Activated effector memory CD4-positive, alpha-beta T cell treated with anti-CD3 and anti-CD28 coated beads, Interleukin-2, amount 50 U/mL, for 16 hours (primary cell): ENCODE results near the gene LTO1.

Experiments
- DNase-seq: peaks from one replicate; pipeline ENCODE4 v3.0.0-alpha.2; 2020

The LTO1 gene

DNA sequence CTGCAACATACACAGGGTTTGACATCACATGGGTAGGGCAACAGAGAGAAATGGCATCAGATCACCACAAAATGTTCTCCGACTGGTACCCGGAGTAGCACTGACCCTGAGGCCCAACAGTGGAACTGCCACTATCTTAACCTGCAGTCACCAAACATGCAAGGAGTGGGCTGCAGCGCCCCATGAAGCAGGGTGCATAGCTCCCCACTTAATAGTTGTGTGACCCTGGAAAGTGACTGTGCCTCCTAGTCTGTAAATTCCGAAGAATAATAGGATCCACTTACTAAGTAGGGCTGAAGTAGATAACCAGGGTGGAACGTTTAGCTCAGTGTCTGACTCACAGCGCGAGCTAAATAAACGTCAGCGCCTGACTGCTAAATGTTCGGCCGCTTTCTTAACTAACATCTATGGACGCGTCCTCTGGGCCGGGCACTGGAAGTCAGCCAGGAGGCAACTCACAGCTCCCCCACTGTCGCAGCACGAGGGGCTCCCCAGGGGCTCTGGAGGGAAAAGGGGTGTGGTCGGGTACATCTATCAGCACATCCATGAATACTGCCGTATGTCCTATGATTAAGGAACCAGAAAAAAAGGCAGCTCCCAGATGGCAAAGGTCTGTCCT, 777 bp downstream of the LTO1 start:
- DNase-seq = peak; percentile 68

- no peak for DNase-seq
These were observed 3.3 kb downstream of the LTO1 start for GRCh38 chr11:69671734-69672465.

- DNase-seq = peak; percentile 87
These were observed 4.9 kb downstream of the LTO1 start for GRCh38 chr11:69670158-69670845.

DNA sequence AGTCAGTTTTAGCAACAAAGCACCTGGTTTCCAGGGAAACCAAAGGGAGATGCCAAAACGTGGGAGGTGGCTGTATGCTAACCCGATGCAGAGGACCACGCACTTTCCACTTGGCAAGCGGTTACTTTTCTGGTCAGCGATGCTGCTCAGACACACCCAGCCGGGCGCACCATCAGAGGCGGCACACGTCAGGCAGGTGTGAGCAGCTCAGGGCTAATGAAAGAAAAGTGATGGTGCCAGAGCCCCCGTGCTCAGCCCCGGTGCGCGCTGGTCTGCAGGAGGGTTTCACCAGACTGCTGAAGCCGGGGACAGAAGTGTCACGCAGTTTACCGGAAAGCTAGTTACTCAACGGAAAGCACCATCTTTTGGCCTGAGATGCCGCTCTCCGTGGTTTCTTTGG, 5.7 kb downstream of the LTO1 start:
- DNase-seq = no peak

- peak; percentile 38 for DNase-seq
These were observed 7.2 kb downstream of the LTO1 start for GRCh38 chr11:69667619-69668604.

GRCh38 chr11:69666752-69667536, 8.2 kb downstream of the LTO1 start:
- peak; percentile 56 for DNase-seq

DNA sequence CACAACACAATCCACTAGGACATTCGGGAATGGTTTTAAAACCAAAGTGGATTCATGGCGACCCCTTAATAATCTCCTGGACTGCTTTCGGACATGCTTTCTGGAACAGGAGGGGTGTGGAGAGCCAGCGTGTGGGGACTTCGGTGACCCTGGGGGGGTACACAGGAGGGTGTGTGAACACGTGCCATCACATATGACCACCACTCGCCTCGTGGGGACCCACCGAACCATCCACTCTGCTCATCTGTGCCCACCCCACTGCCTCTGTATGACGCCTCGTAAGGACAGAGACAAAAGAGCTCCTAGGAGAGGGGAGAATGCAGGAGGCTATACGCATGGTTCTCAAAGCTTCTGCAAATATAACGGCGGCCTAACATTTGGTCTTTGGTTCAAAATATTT, 8.9 kb downstream of the LTO1 start:
- peak; percentile 55 for DNase-seq

DNA sequence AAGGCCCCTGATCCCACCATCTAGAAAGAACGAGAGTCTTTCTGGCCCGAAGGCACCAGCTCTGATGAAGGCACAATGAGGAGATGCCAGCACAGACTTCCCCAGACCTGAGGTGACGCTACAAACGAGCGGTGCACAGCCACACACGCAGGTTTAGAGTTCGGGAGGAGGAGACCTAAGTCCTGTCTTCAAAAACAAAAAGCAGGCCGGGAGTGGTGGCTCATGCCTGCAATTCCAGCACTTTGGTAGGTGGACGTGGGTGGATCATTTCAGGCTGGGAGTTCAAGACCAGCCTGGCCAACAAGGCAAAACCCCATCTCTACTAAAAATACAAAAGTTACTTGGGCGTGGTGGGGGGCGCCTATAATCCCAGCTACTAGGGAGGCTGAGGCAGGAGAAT, 9.5 kb downstream of the LTO1 start:
- peak; percentile 46 for DNase-seq

DNA sequence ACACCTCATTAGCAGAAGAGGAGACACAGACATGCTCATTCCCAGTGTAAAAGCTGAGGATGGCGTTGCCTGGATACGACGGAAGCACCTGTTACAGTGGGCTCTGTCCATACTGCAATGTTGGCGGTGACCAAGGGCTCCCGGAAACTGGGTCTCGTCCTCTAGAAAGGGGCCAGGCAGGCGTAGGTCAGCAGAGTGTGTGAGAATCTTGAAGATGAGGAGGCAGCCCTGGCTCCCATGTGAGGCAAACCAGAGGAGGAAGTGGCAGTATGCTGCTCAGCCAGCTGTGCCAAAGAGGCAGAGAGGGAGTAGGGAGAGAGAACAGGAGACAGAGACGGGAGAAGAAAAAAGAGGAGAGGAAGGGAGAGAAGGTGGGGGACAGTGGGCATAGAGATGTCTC, 10.3 kb downstream of the LTO1 start:
- DNase-seq = peak; percentile 49

DNA sequence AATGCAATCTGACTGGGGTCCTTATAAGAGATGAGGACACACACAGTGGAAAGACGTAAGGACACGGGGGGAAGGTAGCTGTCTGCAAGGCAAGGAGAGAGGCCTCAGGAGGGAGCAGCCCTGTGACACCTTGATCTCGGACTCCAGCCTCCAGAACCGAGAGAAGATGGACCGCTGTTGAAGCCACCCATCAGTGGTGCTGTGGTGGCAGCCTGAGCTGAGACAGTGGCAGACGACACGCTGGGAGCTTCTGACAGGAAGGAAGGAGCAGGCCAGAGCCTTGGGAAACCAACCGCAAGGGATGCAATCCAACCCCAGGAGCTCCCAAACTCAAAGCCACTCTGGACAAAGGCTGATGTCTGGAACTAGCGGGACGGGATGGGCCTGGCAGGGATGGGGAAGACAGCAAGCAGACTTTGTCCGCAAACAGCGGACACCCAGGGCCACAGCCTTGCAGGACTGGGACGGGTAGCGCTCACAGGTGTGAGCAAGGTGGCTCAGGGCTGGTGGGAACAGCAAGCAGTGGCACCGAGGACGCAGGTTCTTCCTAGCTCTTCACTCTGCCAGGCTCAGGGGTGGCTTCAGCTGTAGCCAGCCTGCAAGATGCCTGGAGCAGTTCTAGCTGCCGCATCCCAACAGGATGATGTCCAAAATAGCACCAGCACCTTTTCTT, 10.9 kb downstream of the LTO1 start:
- DNase-seq = peak; percentile 58

- DNase-seq = peak; percentile 42
These were observed 11.8 kb downstream of the LTO1 start for GRCh38 chr11:69663326-69663725.

GRCh38 chr11:69662806-69663205, 12.3 kb downstream of the LTO1 start:
- peak; percentile 30 for DNase-seq

DNA sequence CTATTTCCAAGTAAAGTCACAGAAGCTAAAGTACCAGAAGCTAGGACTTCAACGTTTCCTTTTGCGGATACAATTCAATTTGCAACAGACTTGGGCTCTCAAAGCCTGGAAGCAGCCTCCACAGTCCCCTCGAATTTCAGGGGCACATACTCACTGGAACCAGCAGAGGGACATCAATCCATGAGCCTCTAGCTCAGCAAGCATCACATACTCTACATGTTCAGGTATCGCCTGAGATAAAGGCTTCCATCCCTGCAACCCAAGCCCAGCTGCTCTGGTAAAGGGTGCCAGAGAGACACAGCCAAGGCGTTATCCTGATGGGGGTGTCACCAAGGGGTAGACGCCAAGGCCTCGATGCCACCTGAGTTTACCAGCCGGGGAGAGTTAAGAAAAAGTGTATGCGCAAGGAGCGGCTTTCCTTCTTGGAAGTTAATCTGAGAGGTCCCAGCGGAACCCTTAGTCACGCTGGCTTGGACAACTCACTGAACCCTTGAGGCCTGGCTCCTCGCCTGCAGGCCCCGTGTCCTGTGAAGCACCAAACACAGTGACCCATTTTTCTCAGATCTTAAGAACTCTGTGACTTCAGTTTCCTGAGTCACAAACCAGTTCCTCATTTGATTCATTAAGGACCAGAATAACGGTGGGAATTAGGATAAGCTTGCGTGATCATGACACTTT, 13.0 kb downstream of the LTO1 start:
- DNase-seq = peak; percentile 47

GRCh38 chr11:69661413-69661715, 13.8 kb downstream of the LTO1 start:
- peak; percentile 27 for DNase-seq

GRCh38 chr11:69660001-69660500, 15.1 kb downstream of the LTO1 start:
- peak; percentile 51 for DNase-seq

GRCh38 chr11:69659591-69659990, 15.6 kb downstream of the LTO1 start:
- DNase-seq = peak; percentile 38

DNA sequence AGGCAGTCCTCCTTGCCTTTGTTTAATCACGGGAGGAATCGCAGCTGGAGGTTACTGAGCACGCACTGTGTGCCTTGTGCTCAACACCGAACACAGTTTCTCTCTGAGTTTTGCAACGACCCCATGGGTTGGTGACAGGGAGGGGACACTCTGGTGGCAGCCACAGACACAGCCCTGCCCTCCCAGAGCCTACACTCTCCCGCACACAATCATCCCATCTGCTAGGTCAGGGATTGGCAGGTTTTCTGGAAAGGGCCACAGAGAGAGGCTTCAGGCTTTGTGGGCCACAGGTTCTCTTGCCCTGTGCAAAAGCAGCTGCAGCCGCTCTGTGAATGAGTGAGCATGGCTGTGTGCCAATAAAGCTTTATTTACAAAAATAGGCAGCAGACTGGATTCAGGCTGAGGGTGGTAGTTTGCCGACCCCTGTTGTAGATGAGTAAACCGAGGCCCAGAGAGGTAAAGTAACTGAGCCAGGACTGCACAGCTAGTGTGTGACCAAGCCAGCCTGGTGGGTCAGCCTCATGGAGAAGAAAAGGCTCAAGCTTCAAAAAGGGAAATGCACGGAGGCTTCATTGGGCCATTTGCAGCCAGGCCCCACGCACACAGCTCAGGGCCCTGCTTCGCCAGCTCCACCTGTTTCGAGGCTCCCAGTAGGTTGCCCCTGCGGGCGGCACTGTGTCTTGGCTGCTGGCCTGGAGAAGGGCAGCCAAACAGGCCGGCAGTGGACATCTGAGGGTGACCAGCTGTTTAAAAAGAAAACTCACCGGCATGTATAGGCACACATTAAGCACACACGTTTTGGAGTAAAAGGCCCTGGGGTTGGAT, 16.3 kb downstream of the LTO1 start:
- peak; percentile 45 for DNase-seq

GRCh38 chr11:69657911-69658625, 17.1 kb downstream of the LTO1 start:
- DNase-seq = peak; percentile 57

- DNase-seq = peak; percentile 48
These were observed 17.7 kb downstream of the LTO1 start for GRCh38 chr11:69657456-69657910.
